Medulla oblongata (tissue), 1 donor: ENCODE results near the gene B3GAT1.

Source experiments
- DNase-seq: peaks from one replicate; pipeline ENCODE4 v3.0.0-alpha.2; 2015; ENCODE audit errors: extremely low spot score

B3GAT1 gene

DNA sequence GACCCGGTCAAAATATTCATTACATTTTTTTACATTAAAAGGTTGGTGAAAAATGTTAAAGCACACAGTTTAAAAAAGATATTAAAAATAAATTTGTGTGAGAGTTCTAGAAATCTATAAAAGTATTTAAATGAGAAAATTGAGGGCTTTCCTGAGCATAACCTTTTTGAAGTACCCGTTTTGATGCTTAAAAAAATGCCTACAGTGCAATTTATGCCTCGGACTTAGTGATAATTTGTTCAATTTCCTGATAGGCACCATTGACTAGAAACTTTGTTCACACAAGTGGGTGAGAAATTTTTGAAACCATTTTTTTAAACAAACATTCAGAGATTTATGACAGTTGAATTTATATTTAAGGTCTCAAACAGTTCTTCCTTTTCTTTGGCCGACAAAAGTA is 29.7 kb upstream of the B3GAT1 start:
- DNase-seq: no peak

DNA sequence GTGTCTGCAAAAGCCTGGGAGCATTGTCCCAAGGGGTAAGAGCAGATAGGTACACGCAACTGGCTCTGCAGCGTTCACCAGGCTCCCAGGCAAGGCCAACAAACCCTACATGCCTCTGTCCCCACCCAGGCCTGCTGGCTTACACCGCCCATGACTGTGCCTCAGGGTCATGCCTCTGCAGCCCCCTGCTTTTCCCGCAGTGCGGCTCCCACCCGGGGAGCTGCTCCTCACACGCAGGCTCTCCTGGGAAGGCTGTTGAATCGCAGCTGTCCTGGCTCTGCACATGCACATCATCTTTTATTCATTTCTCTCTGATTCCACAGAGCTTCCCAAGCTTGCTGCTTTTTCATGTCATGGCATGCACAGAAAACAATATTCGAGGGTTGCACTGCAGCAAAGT is 29.2 kb upstream of the B3GAT1 start:
- DNase-seq: no peak

DNA sequence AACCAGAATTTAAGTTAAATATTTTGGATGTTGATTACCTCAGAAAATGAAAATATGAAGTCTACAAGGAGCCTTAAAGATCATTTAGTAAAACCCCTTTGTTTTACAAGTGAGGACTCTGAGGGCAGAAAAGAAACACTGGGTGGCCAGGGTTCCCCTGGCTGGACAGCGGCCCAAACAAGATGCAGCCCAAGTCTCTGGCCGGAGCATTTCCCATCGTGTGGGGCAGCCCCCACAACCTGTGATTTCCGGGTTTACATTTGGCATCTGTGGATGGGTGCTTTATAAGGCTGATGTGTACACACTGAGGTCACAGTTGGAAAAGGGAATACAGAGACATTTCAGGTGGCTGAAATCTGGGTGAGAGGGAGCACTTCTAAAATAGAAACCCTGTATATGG is 28.8 kb upstream of the B3GAT1 start:
- DNase-seq: no peak

DNA sequence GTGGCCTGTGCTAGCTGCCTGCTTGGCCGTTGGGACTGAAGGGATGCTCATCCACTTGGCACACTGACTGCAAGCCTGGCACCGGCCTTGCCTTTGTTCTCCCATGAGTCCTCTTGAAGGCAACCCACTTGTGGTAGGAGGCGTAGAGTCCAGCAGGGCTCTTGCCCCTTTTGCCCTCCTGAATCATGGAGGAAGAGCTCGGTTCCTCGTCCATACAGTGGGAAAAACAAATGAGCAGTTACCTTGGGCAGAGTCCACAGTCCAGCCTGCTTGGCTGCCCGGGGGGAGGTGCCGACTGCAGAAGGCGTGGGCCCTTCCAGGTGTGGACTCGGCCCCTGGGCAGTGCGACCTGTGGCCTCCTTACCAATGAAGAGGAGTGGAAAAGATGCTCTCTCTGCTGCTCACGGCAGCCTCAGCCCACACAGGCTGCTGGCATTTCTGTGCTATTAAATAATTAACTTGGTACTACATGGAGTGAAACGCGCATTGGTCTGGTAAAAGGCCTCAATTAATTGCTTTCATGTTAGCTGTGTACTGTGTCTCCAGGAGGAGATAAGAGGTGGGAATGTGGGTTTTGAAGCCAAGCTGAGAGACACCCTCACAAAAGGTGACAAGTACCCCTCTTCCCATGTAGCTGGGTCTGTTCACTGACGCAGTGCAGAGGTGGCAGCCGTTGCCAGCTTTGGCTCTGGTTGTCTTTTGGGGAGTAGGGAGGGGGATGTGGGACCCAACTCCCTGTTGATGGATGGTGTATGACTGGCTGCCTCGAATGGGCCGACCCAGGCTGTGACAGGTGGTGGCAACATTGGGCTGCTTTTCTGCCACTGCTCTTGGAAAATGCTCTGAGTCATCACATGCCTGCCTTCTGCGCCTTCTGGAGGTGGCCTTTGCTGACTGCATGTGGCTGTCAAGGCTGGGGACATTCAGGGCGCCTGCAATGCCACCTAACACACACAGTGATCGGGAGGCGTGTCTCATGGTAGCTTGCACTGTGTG is 26.8 kb upstream of the B3GAT1 start:
- DNase-seq: peak; percentile 32

DNA sequence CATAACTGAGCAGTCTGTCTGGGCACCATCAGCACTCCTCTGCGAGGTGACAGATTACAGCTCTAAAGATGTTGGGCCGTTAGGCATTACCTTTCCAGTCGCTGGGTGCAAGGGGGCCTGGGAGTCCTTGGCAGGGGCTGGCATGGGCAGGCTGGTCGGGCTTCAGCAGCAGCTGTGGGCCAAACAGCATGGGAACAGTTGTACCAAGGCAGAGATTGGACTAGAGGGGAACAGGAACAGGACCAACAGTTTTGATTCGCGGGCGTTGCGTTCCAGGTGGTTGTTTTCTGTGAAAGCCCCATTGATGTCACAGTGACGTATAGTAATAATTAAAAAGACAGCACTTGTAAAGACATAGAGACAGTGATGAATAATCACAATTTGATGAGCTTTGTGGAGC is 25.8 kb upstream of the B3GAT1 start:
- DNase-seq: no peak

DNA sequence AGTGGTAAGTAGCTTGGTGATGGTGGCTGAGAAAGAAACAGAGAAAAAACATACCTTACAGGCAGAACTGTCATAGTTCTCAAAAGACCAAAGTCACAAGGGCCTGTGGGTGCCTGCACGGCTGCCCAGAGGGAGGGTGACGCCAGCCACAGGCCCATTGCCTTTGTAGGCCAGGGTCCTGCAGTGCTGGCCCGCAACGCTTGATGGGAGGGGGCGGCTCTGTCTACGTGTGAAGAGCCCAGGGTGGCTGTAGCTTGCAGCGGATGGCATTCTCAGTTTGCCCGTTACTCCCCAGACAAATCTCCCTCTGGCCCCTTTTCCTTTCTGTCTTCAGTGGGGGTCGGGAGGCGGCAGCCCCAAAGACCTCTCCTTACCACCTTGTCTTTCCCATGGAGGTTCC is 24.7 kb upstream of the B3GAT1 start:
- DNase-seq: no peak

DNA sequence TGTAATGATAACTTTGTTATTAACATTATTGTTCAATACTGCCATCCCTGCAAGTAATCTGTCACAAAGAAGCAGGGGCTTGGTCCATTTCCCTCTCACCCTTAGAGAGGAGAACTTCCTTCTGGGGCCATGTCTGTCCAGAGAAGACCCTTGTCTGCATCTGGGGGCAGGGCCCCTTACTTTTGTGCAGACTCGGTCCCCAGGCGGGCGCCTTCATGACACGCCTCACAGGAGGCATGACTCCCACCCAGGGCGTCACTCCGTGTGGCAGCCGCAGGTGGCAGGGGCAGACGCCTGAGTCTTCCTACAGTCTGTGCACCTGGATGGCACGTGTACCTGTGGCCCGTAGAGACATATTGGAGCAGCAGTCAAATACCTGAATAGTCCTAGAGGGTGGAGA is 21.8 kb upstream of the B3GAT1 start:
- no peak for DNase-seq

DNA sequence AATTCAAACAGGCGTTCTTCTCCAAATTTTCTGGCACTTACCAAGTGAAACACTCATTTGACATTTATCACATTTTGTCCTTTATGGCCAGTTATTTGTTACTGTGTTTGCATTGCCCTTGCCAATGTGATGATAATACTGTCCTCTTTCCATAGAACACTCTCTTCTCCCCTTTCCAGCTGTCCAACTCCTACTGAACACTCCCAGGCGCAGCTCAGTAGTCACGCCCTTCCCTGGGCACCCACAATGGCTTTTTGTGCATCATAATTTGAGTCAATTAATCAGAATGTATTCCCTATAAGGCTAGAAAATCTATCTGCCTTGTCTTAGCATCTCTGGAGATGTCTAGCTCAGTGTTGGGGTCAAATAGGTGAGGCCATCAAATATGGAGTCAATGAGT is 21.2 kb upstream of the B3GAT1 start:
- DNase-seq: no peak

DNA sequence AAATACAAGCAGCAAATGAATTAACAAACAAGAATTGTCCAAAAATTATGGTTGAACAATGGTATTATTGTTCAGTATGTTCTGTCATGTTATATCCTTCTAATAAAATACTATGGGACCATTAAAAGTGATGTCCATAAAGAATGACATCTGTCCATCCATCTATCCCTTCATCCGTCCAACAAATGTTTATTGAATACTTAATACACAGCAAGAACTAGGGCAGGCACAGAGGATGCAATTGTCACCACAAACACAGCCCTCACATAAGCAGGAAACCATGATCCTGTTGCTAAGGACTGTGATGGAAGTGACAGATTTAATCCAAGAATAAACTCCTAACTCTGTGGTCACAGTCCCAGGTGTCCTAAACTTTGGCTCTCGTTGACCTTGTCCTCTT is 20.7 kb upstream of the B3GAT1 start:
- peak; percentile 40 for DNase-seq

DNA sequence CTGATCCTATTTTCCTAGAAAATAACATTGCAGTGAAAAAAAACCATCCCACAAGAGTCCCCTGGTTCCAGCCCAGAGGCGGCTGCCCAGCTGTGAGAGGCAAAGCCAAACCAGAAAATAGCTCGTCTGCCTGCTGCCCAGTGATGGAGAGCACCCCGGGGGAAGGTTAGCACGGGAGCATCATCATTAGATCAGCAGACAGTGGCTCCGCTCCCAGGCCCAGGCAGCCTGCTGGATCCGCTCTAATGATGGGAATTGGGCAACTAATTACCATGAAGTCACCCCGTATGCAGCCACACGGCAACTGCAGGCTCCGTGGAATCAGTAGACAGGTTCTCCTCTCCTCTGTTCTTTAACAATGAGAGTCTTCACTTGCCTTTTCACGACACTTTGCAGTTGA is 17.1 kb upstream of the B3GAT1 start:
- no peak for DNase-seq

DNA sequence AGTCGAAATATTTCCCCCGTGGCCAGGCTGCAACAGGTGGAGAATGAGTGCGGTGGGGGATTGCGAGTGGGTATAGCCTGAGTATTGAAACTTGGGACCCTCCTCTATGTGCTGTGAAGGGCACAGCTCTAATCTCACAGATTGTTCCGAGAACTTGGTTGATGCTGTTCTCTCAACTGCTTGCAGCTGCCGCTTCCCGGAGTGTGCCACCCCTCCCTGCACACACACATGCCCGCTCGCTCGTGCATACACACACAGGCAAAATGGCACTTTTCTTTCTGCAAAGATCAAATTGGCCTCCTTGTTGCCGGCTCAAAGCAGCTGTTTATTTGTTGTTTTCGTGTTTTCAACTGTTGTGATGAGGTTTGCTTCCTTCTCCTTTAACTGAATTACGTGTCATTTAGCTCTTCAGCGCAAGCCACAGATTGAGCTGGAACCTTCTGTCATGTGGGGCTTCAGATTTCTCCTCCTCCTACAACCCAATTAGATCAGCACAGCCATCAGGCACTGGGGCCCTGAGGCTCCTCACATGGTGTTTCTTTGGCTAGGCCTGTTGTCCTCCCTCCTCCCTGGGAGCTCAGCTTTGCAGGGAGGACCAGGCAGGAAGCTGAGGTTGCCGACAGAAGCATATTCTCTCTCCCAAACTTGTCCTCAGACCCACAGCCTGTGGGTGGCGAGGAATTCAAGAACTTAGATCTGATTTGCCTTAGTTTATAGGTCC is 13.9 kb upstream of the B3GAT1 start:
- DNase-seq: peak; percentile 57

DNA sequence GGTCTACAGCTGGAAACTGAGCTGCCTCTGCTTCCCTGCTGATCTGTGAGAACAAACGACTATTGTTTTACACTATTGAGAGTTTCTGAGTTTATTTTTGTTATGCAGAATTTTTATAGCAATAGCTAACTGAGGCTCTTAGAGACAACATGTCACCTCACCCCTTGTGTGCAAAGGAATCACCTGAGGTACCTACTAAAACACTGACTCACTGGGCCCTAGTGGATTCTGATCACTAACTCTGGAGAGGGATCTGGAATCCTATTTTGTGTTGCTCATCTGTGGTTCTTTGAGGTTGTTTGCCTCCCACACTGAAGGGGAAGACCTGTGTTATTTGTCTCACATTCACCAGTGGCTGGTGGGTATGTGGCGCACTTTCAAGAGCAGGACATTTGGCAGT is 13.4 kb upstream of the B3GAT1 start:
- DNase-seq: peak; percentile 38

DNA sequence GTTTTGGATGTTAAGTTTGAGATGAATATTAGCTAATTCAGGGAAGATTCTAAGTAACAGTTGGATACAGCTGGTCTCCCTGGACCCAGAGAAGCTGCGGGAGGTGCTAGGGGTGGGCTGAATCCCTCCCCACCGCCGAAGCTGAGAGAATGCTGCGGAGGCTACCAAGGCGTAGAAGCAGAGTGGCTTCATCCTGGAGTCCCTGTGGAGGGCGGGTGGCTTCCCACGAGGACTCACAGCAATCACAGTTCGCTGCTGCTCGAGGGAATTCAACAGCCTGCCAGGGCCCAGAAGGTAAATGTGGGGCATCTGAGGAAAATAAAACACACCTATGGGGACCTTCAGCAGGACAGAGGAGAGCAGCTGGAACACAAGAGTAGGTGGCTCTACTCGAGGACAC is 11.1 kb upstream of the B3GAT1 start:
- no peak for DNase-seq

DNA sequence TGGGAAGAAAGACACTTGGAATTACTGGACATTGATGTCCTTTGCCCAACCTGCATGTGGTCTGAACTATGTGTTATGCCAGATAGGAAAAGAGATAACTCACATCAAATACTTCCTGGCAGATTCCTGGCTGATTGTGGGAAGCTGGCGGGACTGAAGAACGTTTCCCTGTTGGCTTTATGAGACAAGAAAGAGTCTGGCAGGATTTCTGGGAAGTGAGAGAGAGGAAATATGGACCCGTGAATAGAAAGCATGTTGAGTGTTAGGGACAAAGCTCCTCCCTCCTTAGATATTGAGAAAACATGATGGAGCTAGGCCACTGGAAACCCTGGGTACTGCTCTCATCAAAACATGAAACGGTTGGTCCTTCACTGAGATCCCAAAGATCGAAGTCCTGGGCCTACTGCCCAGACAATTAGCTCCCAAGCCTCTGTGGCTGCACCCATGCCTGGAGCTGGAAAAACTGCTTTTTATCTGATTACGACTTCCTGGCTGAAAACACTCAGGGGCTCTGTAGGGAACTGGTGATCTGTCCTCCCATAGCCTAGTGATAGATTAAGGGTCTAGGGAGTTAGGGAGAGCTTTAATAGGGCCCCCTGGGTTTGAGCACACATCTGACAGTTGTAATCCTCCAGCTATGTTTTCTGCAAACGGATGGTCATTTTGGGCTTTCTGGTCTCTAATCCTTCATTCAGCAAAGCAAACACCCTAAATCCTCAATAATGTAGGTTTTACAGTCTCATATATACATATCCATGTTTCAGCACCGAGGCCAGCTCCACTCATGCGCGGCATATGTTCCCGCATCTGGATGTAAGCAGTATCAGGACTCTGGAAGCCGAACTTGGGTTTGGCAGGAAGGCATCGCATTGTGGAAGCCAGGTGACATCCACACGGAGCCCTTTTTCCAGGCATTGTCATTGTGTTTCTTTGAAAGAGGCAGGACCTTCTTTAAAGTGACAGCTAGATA is 6.1 kb upstream of the B3GAT1 start:
- DNase-seq: peak; percentile 24

DNA sequence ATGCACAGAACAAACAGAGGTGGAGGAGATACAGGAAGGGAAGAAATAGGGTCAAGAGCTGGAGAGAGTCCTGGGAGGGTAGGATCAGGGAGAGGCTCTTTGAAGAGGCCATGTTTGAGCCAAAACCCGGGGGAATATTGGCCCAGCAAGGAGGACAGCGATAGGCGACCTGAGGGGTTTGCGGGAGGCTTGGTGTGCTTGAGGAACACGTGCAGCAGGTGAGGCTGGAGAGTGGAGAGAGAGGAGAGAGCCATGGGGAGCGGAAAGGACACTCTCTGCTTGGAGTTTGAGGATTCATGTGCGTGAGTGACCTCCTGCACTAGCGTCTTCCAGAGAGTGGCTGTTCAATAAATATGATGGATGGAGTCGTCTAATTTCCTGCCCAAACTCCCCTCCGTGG is 4.7 kb upstream of the B3GAT1 start:
- DNase-seq: no peak

DNA sequence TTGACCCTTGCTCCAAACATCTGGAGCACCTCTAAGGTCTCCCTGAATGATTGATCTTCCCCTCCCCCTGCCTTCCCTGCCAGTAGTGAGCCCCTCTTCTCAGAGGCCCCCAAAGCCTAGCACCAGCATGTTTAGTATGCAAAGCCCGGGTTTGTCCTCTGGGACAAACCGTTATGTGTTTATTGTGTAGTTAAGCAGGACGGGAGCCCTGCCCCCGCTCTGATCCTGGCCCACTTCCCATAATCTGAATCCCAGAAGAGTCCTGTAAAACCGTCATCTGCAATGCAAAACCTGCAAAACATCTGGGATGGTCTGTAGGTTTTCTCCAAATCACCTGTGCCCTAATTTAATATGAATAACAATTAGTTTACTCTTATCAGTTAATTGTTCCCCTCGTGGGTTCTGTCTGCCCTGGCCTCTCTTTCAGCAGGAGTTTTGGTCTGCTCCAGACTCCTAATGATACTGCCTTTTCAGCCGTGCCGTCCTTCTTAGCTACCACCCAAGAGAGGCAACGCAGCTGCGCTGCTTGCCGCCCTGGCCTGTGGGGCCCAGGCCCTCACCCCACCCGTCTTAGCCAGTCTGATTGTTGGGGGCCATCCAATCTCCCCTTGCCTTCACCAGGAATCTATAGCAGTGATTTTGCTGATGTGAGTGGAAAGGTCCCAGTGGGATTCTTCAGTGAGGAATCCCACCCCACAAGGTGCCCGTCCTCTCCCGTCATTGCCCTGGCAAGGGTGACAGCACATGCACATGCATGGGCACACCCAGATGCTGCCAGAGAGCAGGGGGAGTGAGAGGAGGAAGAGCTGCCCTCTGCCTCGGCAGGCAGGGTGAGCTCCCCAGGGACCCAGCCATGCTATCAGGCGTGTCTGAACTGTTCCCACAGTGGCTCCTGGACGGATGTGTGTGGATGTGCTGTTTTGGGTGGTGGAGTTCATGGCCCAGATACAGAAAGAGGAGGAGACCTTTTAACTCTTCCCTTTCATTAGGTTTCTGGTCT is 3.0 kb upstream of the B3GAT1 start:
- DNase-seq: peak; percentile 68

DNA sequence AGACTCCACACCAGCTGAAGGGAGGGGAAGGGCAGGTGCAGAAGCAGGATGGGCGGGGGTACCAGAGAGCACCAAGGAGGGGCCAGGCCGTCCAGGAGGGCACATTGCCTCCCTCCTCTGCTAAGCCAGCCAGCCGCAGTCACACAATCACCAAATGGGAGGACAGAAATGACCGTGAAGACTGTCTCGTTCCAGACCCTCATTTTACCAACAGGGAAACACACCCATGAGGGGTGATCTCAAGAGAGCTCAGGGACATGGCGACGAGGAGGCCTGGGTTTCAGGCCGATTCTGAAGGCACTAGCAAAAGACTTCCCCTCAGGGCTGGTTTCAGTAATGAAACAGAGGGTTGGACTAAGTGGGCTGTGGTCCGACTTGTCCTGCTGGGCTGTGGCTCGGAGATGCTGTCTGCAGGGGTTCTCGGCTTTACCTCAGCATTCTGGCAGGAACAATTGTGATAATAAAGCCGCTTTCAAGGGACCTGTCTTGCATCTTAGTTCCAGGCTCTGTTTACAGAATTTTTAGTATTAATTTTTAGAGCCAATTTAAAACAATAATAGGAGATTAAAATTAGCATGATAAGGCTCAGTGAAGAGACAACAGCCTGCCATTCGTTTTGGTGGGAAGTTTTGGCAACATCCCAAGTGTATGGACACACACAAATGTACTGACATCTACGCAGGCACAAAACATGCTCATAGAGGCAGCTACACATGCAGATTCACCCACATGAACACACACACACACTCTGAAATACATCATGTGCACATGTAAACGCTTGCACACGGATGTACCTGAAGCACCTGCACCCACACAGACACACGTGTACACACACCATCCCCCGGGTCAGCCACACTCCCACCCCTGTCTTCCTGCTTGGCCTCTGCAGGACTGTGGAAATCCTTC is 2.0 kb upstream of the B3GAT1 start:
- DNase-seq: peak; percentile 27

DNA sequence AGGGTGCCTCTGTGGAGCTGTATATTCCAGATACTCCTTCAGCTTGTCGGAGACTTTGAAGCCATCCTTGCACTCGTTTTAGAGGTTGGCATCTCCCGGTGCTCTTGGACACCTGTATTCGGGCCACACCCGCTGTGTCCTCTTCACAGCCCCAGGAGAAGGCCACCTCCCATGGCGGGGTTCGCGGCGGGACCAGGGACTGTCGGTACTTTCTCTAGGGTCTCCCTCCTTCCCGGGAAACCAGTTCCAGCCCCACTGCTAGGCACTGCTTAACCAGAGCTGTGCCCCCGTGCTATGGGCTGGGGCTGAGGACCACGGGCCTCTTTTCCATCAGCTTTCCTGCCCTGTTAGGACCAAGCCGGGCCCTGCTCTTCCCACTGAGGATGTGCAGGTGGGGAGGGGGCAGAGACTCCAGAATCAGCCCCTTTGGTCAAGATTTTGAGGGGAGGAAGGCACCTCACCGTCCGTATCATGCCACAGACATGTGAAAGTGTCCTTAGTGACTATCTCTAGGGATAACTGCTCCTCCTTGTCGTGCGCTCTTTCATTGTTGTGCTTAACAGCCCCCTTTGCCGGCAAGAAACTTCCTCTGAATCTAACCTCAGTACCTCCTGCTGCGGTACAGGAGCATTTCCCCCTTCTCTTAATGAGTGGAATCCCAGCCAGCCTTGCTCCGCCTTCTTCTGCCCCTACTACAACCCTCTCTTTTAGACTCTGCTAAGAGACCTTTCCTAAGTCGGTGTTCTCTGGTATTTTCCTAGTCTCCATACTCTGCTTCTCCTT is 1.2 kb upstream of the B3GAT1 start:
- peak; percentile 18 for DNase-seq

DNA sequence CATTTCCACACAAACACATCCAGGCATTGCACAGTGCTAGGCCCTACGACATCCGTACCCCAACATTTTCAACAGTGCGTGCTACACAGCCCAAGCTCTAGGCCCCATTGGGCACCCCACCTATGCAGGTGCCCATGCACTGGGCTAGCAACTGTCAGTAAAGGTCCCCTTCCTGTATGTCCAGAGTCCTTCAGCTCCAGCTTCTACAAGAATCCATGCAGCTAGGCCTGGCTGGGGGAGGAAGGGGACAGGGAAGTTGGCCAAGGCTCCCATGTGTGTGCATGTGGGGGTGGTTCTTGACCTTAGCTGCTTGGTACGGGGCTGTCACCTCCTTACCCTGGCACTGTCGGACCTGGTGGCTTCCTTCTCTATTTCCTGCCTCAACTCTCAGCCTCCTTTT is 1.3 kb downstream of the B3GAT1 start:
- peak; percentile 24 for DNase-seq
